GM21367 (cell line): ENCODE results near the gene NRP1.
"Not testable (repeated sequence)": the region's sequence is repeated elsewhere in the genome, so short reads cannot be mapped to it uniquely, and the experiment has no call there.

Source experiments
- ATAC-seq: cut with Tn5 transposase; IDR thresholded peaks from one replicate; pipeline ENCODE4 v1.9.1; 2021; ENCODE audit not compliant: unreplicated experiment

The NRP1 gene

GRCh38 chr10:33325929-33326328 lies 8.5 kb downstream of the NRP1 start:
- ATAC-seq: no peak

- ATAC-seq: no peak
Observed at GRCh38 chr10:33323721-33324120, 10.7 kb downstream of the NRP1 start.

GRCh38 chr10:33321516-33321915 lies 13.0 kb downstream of the NRP1 start:
- ATAC-seq: no peak

- ATAC-seq: no peak
Observed at GRCh38 chr10:33320288-33320687, 14.2 kb downstream of the NRP1 start.

- ATAC-seq: no peak
Observed at GRCh38 chr10:33315891-33316290, 18.6 kb downstream of the NRP1 start.

GRCh38 chr10:33314811-33315561 lies 19.5 kb downstream of the NRP1 start:
- no peak for ATAC-seq

GRCh38 chr10:33311640-33312039 lies 22.8 kb downstream of the NRP1 start:
- no peak for ATAC-seq

- ATAC-seq: no peak
Observed at GRCh38 chr10:33310853-33311252, 23.6 kb downstream of the NRP1 start.

- ATAC-seq: no peak
Observed at GRCh38 chr10:33309406-33309805, 25.1 kb downstream of the NRP1 start.

- ATAC-seq: no peak
Observed at GRCh38 chr10:33307835-33308234, 26.6 kb downstream of the NRP1 start.

GRCh38 chr10:33306701-33307519 lies 27.6 kb downstream of the NRP1 start:
- ATAC-seq: no peak

GRCh38 chr10:33306126-33306525 lies 28.3 kb downstream of the NRP1 start:
- no peak for ATAC-seq

GRCh38 chr10:33304423-33305225 lies 29.8 kb downstream of the NRP1 start:
- ATAC-seq: no peak

- no peak for ATAC-seq
Observed at GRCh38 chr10:33303988-33304387, 30.5 kb downstream of the NRP1 start.

GRCh38 chr10:33302208-33302829 lies 32.1 kb downstream of the NRP1 start:
- no peak for ATAC-seq

GRCh38 chr10:33301097-33301789 lies 33.2 kb downstream of the NRP1 start:
- ATAC-seq: no peak

- ATAC-seq: not testable (repeated sequence)
Observed at GRCh38 chr10:33300544-33300943, 33.9 kb downstream of the NRP1 start.

- ATAC-seq: no peak
Observed at GRCh38 chr10:33298893-33299292, 35.6 kb downstream of the NRP1 start.

GRCh38 chr10:33298110-33298509 lies 36.4 kb downstream of the NRP1 start:
- ATAC-seq: no peak

GRCh38 chr10:33295851-33296250 lies 38.6 kb downstream of the NRP1 start:
- no peak for ATAC-seq
